ENCODE results near the gene DCLK1.

DCLK1 gene

GRCh38 chr13:35720290-35720689, 410.9 kb downstream of the DCLK1 start:
- DNase-seq (ENCODE audit: low read depth in 1 of 2, low spot score in 1 of 2), result no peak
